ENCODE data around the gene MAPK9. TPM values are rescaled to one million over a fixed set of nuclear protein-coding genes. Genes with fewer than 3 reads are reported as not detected.

Gene MAPK9
- total and polyA plus RNA-seq, 7 experiments from 2014 or later, result 14.7 to 41.4 (median 30.4) TPM

DNA sequence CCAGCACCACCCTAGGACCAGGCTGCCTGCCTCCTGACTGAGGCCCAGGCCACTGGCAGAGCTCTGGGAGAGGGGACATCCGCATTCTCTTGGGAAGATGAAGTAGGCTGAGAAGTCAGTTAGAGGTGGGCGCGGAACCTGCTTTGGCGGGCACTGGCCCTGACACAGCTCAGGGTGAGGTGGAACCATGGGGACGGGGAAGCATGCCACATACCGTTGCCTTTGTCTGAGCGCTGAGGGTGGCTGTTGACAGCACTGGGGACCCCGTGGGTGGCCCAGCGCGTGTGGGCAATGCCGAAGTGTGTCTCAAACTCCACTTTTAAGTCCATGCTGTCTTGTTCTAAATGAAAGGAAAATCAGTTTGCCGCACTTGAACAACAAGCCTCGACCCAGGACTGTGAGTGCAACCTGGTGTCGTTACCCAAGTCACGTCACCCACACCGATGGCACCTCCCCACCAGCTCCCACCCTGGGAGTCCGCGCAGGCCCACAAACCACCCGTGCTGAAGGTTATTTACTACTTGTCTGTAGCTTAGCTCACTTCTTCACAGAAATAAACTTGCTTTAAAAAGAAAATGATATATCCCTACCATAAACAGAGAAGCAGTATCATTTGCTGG lies 43.8 kb upstream of the MAPK9 start:
- ChIA-PET CTCF (no interaction called here), POLR2A (no interaction called here)
- peaks cover 11 to 21% (median 18%) of the 10 kb centered on the region in 5 donors for H3K27me3 Mint-ChIP-seq
- Histone ChIP-seq H3K4me3 (ENCODE audit: low read length) (no peak overlapping the region), H3K27ac (ENCODE audit: low read depth, low read length) (no peak overlapping the region), H3K9me3 (ENCODE audit: control insufficient read depth in 2 of 3, low read length in 3 of 3) (no peaks in the 10 kb centered on the region), H3K36me3 (ENCODE audit: control insufficient read depth in 2 of 3, insufficient read depth in 3 of 3, low read length in 3 of 3) (no peaks in the 10 kb centered on the region), H3K27me3 (ENCODE audit: control insufficient read depth in 2 of 2, insufficient read depth in 2 of 2, low read length in 2 of 2) (no peaks in the 10 kb centered on the region), H3K4me1 (ENCODE audit: control insufficient read depth in 2 of 2, insufficient read depth in 2 of 2, low read length in 2 of 2) (no peaks in the 10 kb centered on the region)
- no peak for DNase-seq
- no peak for ATAC-seq
- no peaks in the 10 kb centered on the region for H3K4me1 Mint-ChIP-seq
- no peak overlapping the region for H3K27ac Mint-ChIP-seq
- no peak overlapping the region for H3K4me3 Mint-ChIP-seq
- intact Hi-C loops (cut with micrococcal nuclease), result no loop called here
- no peaks in the 10 kb centered on the region for H3K36me3 Mint-ChIP-seq
- H3K9me3 Mint-ChIP-seq, result peaks cover 0 to 2% (median 0%) of the 10 kb centered on the region in 11 donors

DNA sequence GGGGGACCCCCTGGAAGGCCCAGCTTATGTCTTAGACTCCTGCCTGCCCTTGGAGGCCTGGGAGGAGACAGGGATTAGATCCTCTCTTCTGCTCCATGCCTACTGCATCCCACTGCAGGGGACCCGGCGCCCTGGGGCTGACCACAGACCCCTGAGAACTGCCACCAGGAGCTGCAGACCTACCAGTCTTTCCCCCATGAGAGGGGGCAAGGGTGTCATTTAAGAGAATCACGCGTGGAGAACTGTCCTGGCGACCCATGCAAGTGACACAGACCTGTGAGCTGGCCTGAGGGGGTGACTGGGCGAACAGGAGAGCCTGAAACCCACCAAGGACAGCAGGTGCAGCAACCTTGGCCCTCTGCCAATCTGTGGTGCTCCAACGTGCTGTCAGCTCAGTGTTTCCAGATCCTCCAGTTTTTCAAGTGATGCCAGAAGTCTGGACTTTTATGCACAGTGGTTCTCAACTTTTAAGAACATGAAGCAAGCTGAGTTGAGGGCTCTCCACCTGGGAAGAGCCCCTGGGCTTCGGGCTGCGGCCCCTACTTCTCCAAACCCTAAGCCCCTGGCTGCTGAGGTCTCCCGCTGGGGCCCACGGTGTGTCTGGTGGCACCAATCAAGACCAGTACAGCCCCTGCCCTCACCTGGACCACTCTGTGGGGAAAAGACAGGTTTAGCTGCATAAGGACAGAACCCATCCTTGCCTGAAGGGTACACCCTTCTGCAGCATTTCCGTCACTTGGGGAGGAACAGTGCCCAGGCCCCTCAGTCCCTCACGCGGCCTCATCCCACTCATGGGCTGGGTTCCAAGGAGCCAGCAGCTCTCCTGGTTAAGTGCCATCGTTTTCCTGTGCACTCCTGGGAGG lies 43.1 kb upstream of the MAPK9 start:
- peaks cover 11 to 21% (median 19%) of the 10 kb centered on the region in 5 donors for H3K27me3 Mint-ChIP-seq
- Histone ChIP-seq H3K4me3 (ENCODE audit: low read length) (no peak overlapping the region), H3K9me3 (ENCODE audit: control insufficient read depth in 2 of 3, low read length in 3 of 3) (no peaks in the 10 kb centered on the region), H3K4me1 (ENCODE audit: control insufficient read depth in 2 of 2, insufficient read depth in 2 of 2, low read length in 2 of 2) (no peaks in the 10 kb centered on the region), H3K36me3 (ENCODE audit: control insufficient read depth in 2 of 3, insufficient read depth in 3 of 3, low read length in 3 of 3) (no peaks in the 10 kb centered on the region), H3K27ac (ENCODE audit: low read depth, low read length) (no peak overlapping the region), H3K27me3 (ENCODE audit: control insufficient read depth in 2 of 2, insufficient read depth in 2 of 2, low read length in 2 of 2) (no peaks in the 10 kb centered on the region)
- H3K4me1 Mint-ChIP-seq, result no peaks in the 10 kb centered on the region
- H3K9me3 Mint-ChIP-seq, result peaks cover 0 to 2% (median 0%) of the 10 kb centered on the region in 11 donors
- no peak overlapping the region for H3K27ac Mint-ChIP-seq
- POLR2A ChIA-PET, result no interaction called here
- intact Hi-C loops (cut with micrococcal nuclease), result no loop called here
- CTCF ChIA-PET, result no interaction called here
- no peak for DNase-seq
- ATAC-seq, result no peak
- H3K36me3 Mint-ChIP-seq, result no peaks in the 10 kb centered on the region
- H3K4me3 Mint-ChIP-seq, result no peak overlapping the region

DNA sequence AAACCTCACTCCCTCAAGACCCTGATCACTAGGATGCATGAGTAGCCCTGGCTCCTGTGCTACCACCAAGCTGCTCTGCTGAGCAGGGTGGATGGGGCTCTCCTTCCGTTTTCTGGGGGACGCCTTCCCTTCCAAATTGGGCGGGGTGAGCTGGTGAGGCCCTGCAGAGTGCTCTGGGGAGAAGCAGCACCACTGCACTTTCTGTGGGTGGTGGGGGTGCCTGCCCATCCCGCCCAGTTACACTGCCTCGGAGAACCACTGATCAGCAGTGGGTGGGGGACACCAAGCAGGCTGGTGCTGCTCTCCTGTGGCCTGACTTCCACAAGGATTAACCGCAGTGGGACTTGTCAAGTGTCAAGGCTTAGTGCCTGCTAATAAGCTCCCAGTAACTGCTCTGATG lies 42.3 kb upstream of the MAPK9 start:
- no peaks in the 10 kb centered on the region for H3K27me3 ChIP-seq (ENCODE audit: control insufficient read depth in 2 of 2, insufficient read depth in 2 of 2, low read length in 2 of 2)
- DNase-seq (no peak), ATAC-seq (no peak)
- H3K36me3 ChIP-seq (ENCODE audit: control insufficient read depth in 2 of 3, insufficient read depth in 3 of 3, low read length in 3 of 3), result no peaks in the 10 kb centered on the region
- ChIA-PET POLR2A (no interaction called here), CTCF (no interaction called here)
- Mint-ChIP-seq H3K4me3 (no peak overlapping the region), H3K36me3 (no peaks in the 10 kb centered on the region), H3K27me3 (peaks cover 11 to 20% (median 16%) of the 10 kb centered on the region in 5 donors), H3K4me1 (no peaks in the 10 kb centered on the region), H3K27ac (no peak overlapping the region), H3K9me3 (peaks cover 0 to 2% (median 0%) of the 10 kb centered on the region in 11 donors)
- no peak overlapping the region for H3K27ac ChIP-seq (ENCODE audit: low read depth, low read length)
- intact Hi-C loops (cut with micrococcal nuclease), result no loop called here
- no peaks in the 10 kb centered on the region for H3K4me1 ChIP-seq (ENCODE audit: control insufficient read depth in 2 of 2, insufficient read depth in 2 of 2, low read length in 2 of 2)
- H3K4me3 ChIP-seq (ENCODE audit: low read length), result no peak overlapping the region
- H3K9me3 ChIP-seq (ENCODE audit: control insufficient read depth in 2 of 3, low read length in 3 of 3), result no peaks in the 10 kb centered on the region

DNA sequence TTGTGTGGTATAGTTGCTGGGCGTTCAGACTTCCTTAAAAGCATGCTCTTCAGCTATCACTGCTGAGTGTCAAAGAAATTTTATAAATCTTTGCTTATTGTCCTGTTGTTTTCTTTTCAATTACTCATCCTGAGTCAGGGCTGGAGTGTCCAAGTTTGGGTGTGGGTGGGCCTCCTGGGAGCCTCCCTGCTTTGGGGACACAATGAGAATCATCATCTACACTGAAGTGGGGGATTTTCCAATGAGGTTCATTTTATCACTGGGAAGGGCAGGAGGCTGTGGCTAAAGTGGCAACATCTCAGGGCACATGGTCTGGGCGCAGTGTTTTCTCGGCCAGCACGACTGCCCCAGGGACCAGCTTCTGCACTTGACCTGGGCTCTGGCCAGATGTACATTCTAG lies 41.8 kb upstream of the MAPK9 start:
- no peaks in the 10 kb centered on the region for H3K4me1 ChIP-seq (ENCODE audit: control insufficient read depth in 2 of 2, insufficient read depth in 2 of 2, low read length in 2 of 2)
- ChIA-PET POLR2A (no interaction called here), CTCF (no interaction called here)
- H3K27me3 ChIP-seq (ENCODE audit: control insufficient read depth in 2 of 2, insufficient read depth in 2 of 2, low read length in 2 of 2), result no peaks in the 10 kb centered on the region
- H3K9me3 Mint-ChIP-seq, result peaks cover 0 to 2% (median 0%) of the 10 kb centered on the region in 11 donors
- no peak overlapping the region for H3K4me3 ChIP-seq (ENCODE audit: low read length)
- H3K36me3 Mint-ChIP-seq, result no peaks in the 10 kb centered on the region
- H3K36me3 ChIP-seq (ENCODE audit: control insufficient read depth in 2 of 3, insufficient read depth in 3 of 3, low read length in 3 of 3), result no peaks in the 10 kb centered on the region
- no peaks in the 10 kb centered on the region for H3K9me3 ChIP-seq (ENCODE audit: control insufficient read depth in 2 of 3, low read length in 3 of 3)
- no peak for DNase-seq
- ATAC-seq, result no peak
- no peak overlapping the region for H3K27ac Mint-ChIP-seq
- H3K4me3 Mint-ChIP-seq, result no peak overlapping the region
- intact Hi-C loops (cut with micrococcal nuclease), result no loop called here
- H3K27ac ChIP-seq (ENCODE audit: low read depth, low read length), result no peak overlapping the region
- peaks cover 11 to 20% (median 16%) of the 10 kb centered on the region in 5 donors for H3K27me3 Mint-ChIP-seq
- H3K4me1 Mint-ChIP-seq, result no peaks in the 10 kb centered on the region

DNA sequence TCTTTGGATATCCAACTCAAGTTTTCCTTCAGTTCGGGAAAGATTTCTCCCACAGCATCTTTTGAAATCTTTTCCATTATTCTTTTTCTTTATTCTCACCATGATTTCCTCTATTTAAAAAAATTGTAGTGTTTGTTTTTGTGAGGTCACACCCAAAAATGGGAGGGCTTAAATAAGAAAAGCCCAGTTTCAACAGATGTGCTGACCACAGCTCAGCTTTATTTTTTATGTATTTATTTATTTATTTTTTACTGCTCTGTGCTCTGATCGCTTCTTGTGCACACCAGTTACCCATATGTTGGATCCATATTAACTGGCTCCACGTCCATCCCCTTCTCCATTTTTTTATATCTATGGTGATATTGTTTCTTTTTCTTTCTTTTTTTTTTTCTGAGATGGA lies 41.0 kb upstream of the MAPK9 start:
- ATAC-seq (no peak), DNase-seq (no peak)
- H3K4me1 ChIP-seq (ENCODE audit: control insufficient read depth in 2 of 2, insufficient read depth in 2 of 2, low read length in 2 of 2), result no peaks in the 10 kb centered on the region
- POLR2A ChIA-PET, result no interaction called here
- Mint-ChIP-seq H3K27me3 (peaks cover 11 to 20% (median 16%) of the 10 kb centered on the region in 5 donors), H3K36me3 (no peaks in the 10 kb centered on the region), H3K4me1 (no peaks in the 10 kb centered on the region), H3K9me3 (peaks cover 0 to 1% (median 0%) of the 10 kb centered on the region in 11 donors), H3K27ac (no peak overlapping the region), H3K4me3 (no peak overlapping the region)
- no peak overlapping the region for H3K4me3 ChIP-seq (ENCODE audit: low read length)
- H3K27ac ChIP-seq (ENCODE audit: low read depth, low read length), result no peak overlapping the region
- CTCF ChIA-PET, result interaction anchor here (0.7 kb wide), 1 partner anchor 19 kb away, joined by 3 read pairs; no protein-coding TSS in a partner anchor
- H3K36me3 ChIP-seq (ENCODE audit: control insufficient read depth in 2 of 3, insufficient read depth in 3 of 3, low read length in 3 of 3), result no peaks in the 10 kb centered on the region
- H3K27me3 ChIP-seq (ENCODE audit: control insufficient read depth in 2 of 2, insufficient read depth in 2 of 2, low read length in 2 of 2), result no peaks in the 10 kb centered on the region
- intact Hi-C loops (cut with micrococcal nuclease), result no loop called here
- no peaks in the 10 kb centered on the region for H3K9me3 ChIP-seq (ENCODE audit: control insufficient read depth in 2 of 3, low read length in 3 of 3)

DNA sequence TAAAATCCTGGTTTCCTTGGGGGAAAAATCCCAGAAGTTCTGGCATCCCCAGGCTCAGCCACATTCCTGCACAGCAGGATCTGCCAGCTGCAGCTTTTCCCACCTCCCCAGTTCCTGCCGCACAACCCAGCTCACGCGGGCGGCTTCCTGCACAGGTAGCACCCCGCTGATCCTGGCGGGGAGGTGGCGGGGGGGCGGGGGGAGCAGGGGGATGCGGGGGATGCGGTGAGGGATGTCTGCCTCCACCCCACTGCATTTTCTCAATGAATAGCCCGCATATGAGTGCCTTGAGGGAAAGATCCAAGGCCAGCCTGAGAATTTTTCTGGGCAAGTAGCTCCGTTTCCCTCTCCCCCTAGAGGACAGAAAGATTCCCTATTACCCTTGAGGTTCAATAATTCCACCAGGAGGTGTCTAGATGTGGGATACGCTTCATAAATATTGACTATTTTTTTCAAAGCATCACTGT lies 40.2 kb upstream of the MAPK9 start:
- no peaks in the 10 kb centered on the region for H3K4me1 ChIP-seq (ENCODE audit: control insufficient read depth in 2 of 2, insufficient read depth in 2 of 2, low read length in 2 of 2)
- H3K27me3 Mint-ChIP-seq, result peaks cover 11 to 20% (median 16%) of the 10 kb centered on the region in 5 donors
- H3K27me3 ChIP-seq (ENCODE audit: control insufficient read depth in 2 of 2, insufficient read depth in 2 of 2, low read length in 2 of 2), result no peaks in the 10 kb centered on the region
- H3K36me3 Mint-ChIP-seq, result no peaks in the 10 kb centered on the region
- no peak for ATAC-seq
- no peaks in the 10 kb centered on the region for H3K4me1 Mint-ChIP-seq
- H3K9me3 Mint-ChIP-seq, result peaks cover 0 to 1% (median 0%) of the 10 kb centered on the region in 11 donors
- no peaks in the 10 kb centered on the region for H3K36me3 ChIP-seq (ENCODE audit: control insufficient read depth in 2 of 3, insufficient read depth in 3 of 3, low read length in 3 of 3)
- no peak for DNase-seq
- intact Hi-C loops (cut with micrococcal nuclease), result no loop called here
- POLR2A ChIA-PET, result no interaction called here
- CTCF ChIA-PET, result interaction anchor here (0.7 kb wide), 1 partner anchor 20 kb away, joined by 3 read pairs; no protein-coding TSS in a partner anchor
- H3K27ac Mint-ChIP-seq, result no peak overlapping the region
- H3K9me3 ChIP-seq (ENCODE audit: control insufficient read depth in 2 of 3, low read length in 3 of 3), result no peaks in the 10 kb centered on the region
- H3K4me3 ChIP-seq (ENCODE audit: low read length), result no peak overlapping the region
- no peak overlapping the region for H3K4me3 Mint-ChIP-seq
- H3K27ac ChIP-seq (ENCODE audit: low read depth, low read length), result no peak overlapping the region

Measured in naive thymus-derived CD4-positive, alpha-beta T cell (primary cell).